GM19328 (cell line): ENCODE measurements around the gene SLCO2A1.

ENCODE experiments used
- ATAC-seq: cut with Tn5 transposase; IDR thresholded peaks from one replicate; pipeline ENCODE4 v1.9.1; 2021; ENCODE audit warnings: mild to moderate bottlenecking, moderate library complexity; ENCODE audit not compliant: unreplicated experiment

The SLCO2A1 gene

GRCh38 chr3:133915685-133916658 lies 113.8 kb downstream of the SLCO2A1 start:
- ATAC-seq, result no peak

- ATAC-seq, result no peak
Observed at GRCh38 chr3:133914839-133915600, 114.7 kb downstream of the SLCO2A1 start.

GRCh38 chr3:133910422-133910821 lies 119.3 kb downstream of the SLCO2A1 start:
- ATAC-seq, result no peak

GRCh38 chr3:133905376-133905775 lies 124.3 kb downstream of the SLCO2A1 start:
- ATAC-seq, result no peak

- no peak for ATAC-seq
Observed at GRCh38 chr3:133901847-133902246, 127.9 kb downstream of the SLCO2A1 start.

GRCh38 chr3:133901083-133901482 lies 128.6 kb downstream of the SLCO2A1 start:
- no peak for ATAC-seq

GRCh38 chr3:133899311-133899710 lies 130.4 kb downstream of the SLCO2A1 start:
- ATAC-seq, result no peak

GRCh38 chr3:133897547-133897946 lies 132.2 kb downstream of the SLCO2A1 start:
- ATAC-seq, result no peak

- no peak for ATAC-seq
Observed at GRCh38 chr3:133896002-133896761, 133.5 kb downstream of the SLCO2A1 start.

GRCh38 chr3:133895208-133896001 lies 134.3 kb downstream of the SLCO2A1 start, which contains the start of gene RAB6B:
Gene RAB6B, minus strand, starts transcription at chr3:133895882. Its CDS starts 416 bp downstream, at chr3:133895466.
- ATAC-seq, result no peak

GRCh38 chr3:133894353-133895207 lies 135.1 kb downstream of the SLCO2A1 start:
- ATAC-seq, result no peak

- ATAC-seq, result no peak
Observed at GRCh38 chr3:133893683-133894352, 135.9 kb downstream of the SLCO2A1 start.

GRCh38 chr3:133892541-133893231 lies 137.0 kb downstream of the SLCO2A1 start:
- no peak for ATAC-seq

- no peak for ATAC-seq
Observed at GRCh38 chr3:133891662-133892378, 137.9 kb downstream of the SLCO2A1 start.

GRCh38 chr3:133890972-133891644 lies 138.6 kb downstream of the SLCO2A1 start:
- ATAC-seq, result no peak

GRCh38 chr3:133890037-133890436 lies 139.7 kb downstream of the SLCO2A1 start:
- ATAC-seq, result no peak
